SU-DHL-6 (cell line): ENCODE data around the gene SRP68.

ENCODE experiments used
- H2AFZ ChIP-seq: fragments of 200-600 bp; sonication (generic); 2 replicates; pipeline ENCODE4 v1.6.1; 2014; ENCODE audit warnings: low read depth, mild to moderate bottlenecking, moderate library complexity, mixed read lengths, antibody characterized with exemption, low read length; ENCODE audit not compliant: severe bottlenecking
- H3F3A ChIP-seq: fragments of 200-600 bp; shearing (Covaris generic); 2 replicates; pipeline ENCODE4 v1.6.0; 2016; ENCODE audit warnings: antibody characterized with exemption, mild to moderate bottlenecking; ENCODE audit not compliant: insufficient read depth
- H3K27ac ChIP-seq: fragments of 200-600 bp; sonication (generic); 2 replicates; pipeline ENCODE4 v1.5.1; 2016; ENCODE audit warnings: low read depth, mild to moderate bottlenecking, low read length, moderate library complexity, mixed read lengths
- H3K27me3 ChIP-seq: fragments of 200-600 bp; sonication (generic), shearing (Covaris generic); 2 replicates; pipeline ENCODE4 v1.6.0; 2014; ENCODE audit warnings: mild to moderate bottlenecking, low read length
- H3K36me3 ChIP-seq: fragments of 200-600 bp; sonication (generic); 2 replicates; pipeline ENCODE4 v1.6.1; 2014; ENCODE audit warnings: mild to moderate bottlenecking, low read length, mixed read lengths
- H3K4me2 ChIP-seq: fragments of 300-600, 200-600 bp; shearing (Covaris generic), sonication (generic); 2 replicates; pipeline ENCODE4 v1.6.0; 2014; ENCODE audit warnings: low read length, low read depth, mild to moderate bottlenecking; ENCODE audit not compliant: poor library complexity, severe bottlenecking
- H3K4me3 ChIP-seq: fragments of 200-600 bp; sonication (generic); 2 replicates; pipeline ENCODE4 v1.5.1; 2014; ENCODE audit warnings: antibody characterized with exemption, low read length, mild to moderate bottlenecking, mixed read lengths; ENCODE audit not compliant: insufficient read depth, poor library complexity, severe bottlenecking
- H3K79me2 ChIP-seq: fragments of 200-600 bp; sonication (generic); 2 replicates; pipeline ENCODE4 v1.6.1; 2014; ENCODE audit warnings: mild to moderate bottlenecking, low read length, moderate library complexity; ENCODE audit not compliant: insufficient read depth
- H3K9ac ChIP-seq: fragments of 200-600 bp; sonication (generic); 2 replicates; pipeline ENCODE4 v1.7.0; 2014; ENCODE audit warnings: mild to moderate bottlenecking, low read length
- H3K9me2 ChIP-seq: fragments of 200-600 bp; sonication (generic); replicated peaks from 2 replicates; pipeline ENCODE4 v1.6.1; 2014; ENCODE audit warnings: low read length; ENCODE audit not compliant: insufficient read depth
- H3K9me3 ChIP-seq: fragments of 200-600 bp; sonication (generic); 2 replicates; pipeline ENCODE4 v1.6.1; 2014; ENCODE audit warnings: low read length, mixed read lengths; ENCODE audit not compliant: insufficient read depth
- H4K20me1 ChIP-seq: fragments of 200-600 bp; sonication (generic); 2 replicates; pipeline ENCODE4 v1.6.1; 2014; ENCODE audit warnings: low read depth, mild to moderate bottlenecking, antibody characterized with exemption, low read length, moderate library complexity, mixed read lengths
- CTCF ChIP-seq: fragments of 200-600 bp; sonication (generic); IDR thresholded peaks from one replicate; pipeline ENCODE4 v1.5.1; 2017; ENCODE audit warnings: antibody characterized with exemption, mild to moderate bottlenecking, low read length, moderate library complexity; ENCODE audit not compliant: insufficient read depth, poor library complexity, severe bottlenecking
- EZH2phosphoT487 ChIP-seq: fragments of 200-600 bp; sonication (generic), shearing (Covaris generic); conservative IDR thresholded peaks from 2 replicates; pipeline ENCODE4 v1.6.1; 2018; ENCODE audit warnings: mild to moderate bottlenecking, antibody characterized with exemption, low read length, moderate library complexity, mixed read lengths

SRP68 gene

DNA sequence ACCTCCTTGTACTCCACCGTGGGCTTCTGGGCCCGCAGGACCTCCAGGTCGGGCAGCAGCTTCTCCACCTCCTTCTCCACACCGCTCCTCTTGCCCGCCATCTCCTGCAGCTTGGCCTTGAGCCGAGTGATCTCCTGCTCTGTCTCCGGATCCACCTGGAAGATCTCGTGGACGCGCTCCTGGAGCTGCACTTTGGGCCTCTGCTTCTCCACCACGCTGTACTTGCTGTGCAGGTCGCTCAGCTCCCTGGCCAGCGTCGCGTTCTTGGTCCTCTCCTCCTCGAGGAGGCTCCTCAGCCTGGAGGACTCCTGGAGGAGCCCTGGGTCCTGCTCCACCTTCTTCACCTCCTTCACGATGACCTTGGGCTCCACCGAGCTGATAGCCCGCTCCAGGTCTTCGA lies 62.9 kb downstream of the SRP68 start:
- Histone ChIP-seq H3K9me3 (no peaks in the 10 kb centered on the region), H2AFZ (no peak overlapping the region), H3K27ac (no peak overlapping the region), H3K4me2 (no peak overlapping the region), H4K20me1 (no peaks in the 10 kb centered on the region), H3K36me3 (no peaks in the 10 kb centered on the region), H3K9me2 (no peaks in the 10 kb centered on the region), H3F3A (no peaks in the 10 kb centered on the region), H3K79me2 (no peaks in the 10 kb centered on the region), H3K9ac (no peak overlapping the region), H3K27me3 (no peaks in the 10 kb centered on the region), H3K4me3 (no peak overlapping the region)
- TF ChIP-seq CTCF (no peak), EZH2phosphoT487 (no peak)

DNA sequence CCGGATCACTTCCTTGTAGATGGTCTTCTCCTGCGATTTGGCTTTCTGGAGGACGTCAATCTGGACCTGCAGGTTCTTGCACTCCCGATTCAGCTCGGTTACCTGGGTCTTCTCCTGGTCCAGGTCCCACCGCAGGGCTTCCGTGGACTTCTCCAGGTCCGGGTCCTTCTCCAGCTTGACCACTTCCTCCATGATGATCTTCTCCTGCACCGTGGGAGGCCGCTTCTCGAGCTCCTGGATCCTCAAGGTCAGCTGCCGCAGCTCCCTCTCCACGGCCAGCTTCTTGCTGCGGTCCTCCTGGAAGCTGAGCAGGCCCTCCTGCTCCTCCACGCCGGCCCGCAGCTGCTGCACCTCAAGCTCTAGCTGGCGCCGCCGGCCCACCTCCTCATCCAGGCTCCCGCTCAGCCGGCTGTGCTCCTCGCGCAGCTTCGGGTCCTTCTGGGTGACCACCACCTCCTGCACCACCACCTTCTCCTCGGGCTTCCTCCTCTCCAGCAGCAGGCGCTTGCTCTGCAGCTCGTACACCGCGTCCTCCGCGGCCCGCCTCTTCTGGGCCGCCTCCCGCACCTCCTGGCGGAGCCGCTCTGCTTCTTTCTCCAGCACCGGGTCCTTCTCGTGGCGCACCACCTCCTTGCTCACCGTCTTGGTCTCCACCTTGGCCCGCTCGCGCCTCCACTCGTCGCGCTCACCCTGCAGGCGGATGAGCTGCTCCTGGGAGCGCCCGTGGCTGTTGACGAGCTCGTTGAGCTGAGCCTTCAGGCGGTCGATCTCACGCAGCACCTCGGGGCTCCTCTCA lies 63.5 kb downstream of the SRP68 start:
- no peaks in the 10 kb centered on the region for H3K27me3 ChIP-seq
- no peak overlapping the region for H3K27ac ChIP-seq
- no peaks in the 10 kb centered on the region for H4K20me1 ChIP-seq
- H3K9me2 ChIP-seq: no peaks in the 10 kb centered on the region
- H3F3A ChIP-seq: no peaks in the 10 kb centered on the region
- no peak overlapping the region for H2AFZ ChIP-seq
- no peak overlapping the region for H3K4me2 ChIP-seq
- no peaks in the 10 kb centered on the region for H3K79me2 ChIP-seq
- no peak overlapping the region for H3K9ac ChIP-seq
- H3K4me3 ChIP-seq: no peak overlapping the region
- no peaks in the 10 kb centered on the region for H3K9me3 ChIP-seq
- H3K36me3 ChIP-seq: no peaks in the 10 kb centered on the region
- TF ChIP-seq EZH2phosphoT487 (no peak), CTCF (no peak)

GRCh38 chr17:76008208-76008607 lies 64.1 kb downstream of the SRP68 start:
- H3K27ac ChIP-seq: no peak overlapping the region
- no peaks in the 10 kb centered on the region for H3K36me3 ChIP-seq
- no peak overlapping the region for H3K4me3 ChIP-seq
- no peaks in the 10 kb centered on the region for H3K9me2 ChIP-seq
- H3F3A ChIP-seq: no peaks in the 10 kb centered on the region
- TF ChIP-seq CTCF: no peak
- no peak for TF ChIP-seq EZH2phosphoT487
- H3K9me3 ChIP-seq: no peaks in the 10 kb centered on the region
- no peaks in the 10 kb centered on the region for H4K20me1 ChIP-seq
- no peaks in the 10 kb centered on the region for H3K27me3 ChIP-seq
- H2AFZ ChIP-seq: no peak overlapping the region
- H3K9ac ChIP-seq: no peak overlapping the region
- H3K4me2 ChIP-seq: no peak overlapping the region
- H3K79me2 ChIP-seq: no peaks in the 10 kb centered on the region
